Sigmoid colon (tissue), 4 donors: ENCODE results near the gene SLC32A1.

Experiments used
- CTCF ChIP-seq, 4 experiments: fragments of 450-650 bp in 3 of 4; fragments of 200-600 bp in 1 of 4; IDR thresholded peaks; one replicate each; pipeline ENCODE4 v1.5.1; 2016 to 2019; ENCODE audit warnings: antibody characterized with exemption in 4 of 4, mild to moderate bottlenecking in 3 of 4, moderate library complexity in 2 of 4
- EP300 ChIP-seq, 4 donors: sonication (generic); formaldehyde crosslinking; IDR thresholded peaks; one replicate each; pipeline ENCODE4 v1.6.1; 2017; ENCODE audit warnings: antibody characterized with exemption in 4 of 4

GRCh38 chr20:38728191-38728781 lies 4.0 kb downstream of the SLC32A1 start:
- TF ChIP-seq CTCF (IDR thresholded peaks at IDR 0.05) (no peak), EP300 (IDR thresholded peaks at IDR 0.05) (no peak)
